ENCODE measurements around the gene CRIP3. TPM values are rescaled to one million over a fixed set of nuclear protein-coding genes. Genes with fewer than 3 reads are reported as not detected.
"Not testable (repeated sequence)": the region's sequence is repeated elsewhere in the genome, so short reads cannot be mapped to it uniquely, and the experiment has no call there.

CRIP3 gene
- total and polyA plus RNA-seq, 9 donors = 0.80 to 2.6 (median 1.7) TPM

- Histone ChIP-seq H3K9me3 (no peaks in the 10 kb centered on the region), H3K27ac (no peak overlapping the region), H3K4me1 (ENCODE audit: insufficient read depth) (no peaks in the 10 kb centered on the region), H3K27me3 (no peaks in the 10 kb centered on the region), H3K36me3 (no peaks in the 10 kb centered on the region), H3K4me3 (no peak overlapping the region)
- 78 to 82% (median 82%) methylated on average over 3 of the region's 3 CpGs for WGBS, 3 donors
- DNase-seq = no peak
- TF ChIP-seq POLR2A (IDR thresholded peaks at IDR 0.05) = no peak
- TF ChIP-seq, protein P1, sequence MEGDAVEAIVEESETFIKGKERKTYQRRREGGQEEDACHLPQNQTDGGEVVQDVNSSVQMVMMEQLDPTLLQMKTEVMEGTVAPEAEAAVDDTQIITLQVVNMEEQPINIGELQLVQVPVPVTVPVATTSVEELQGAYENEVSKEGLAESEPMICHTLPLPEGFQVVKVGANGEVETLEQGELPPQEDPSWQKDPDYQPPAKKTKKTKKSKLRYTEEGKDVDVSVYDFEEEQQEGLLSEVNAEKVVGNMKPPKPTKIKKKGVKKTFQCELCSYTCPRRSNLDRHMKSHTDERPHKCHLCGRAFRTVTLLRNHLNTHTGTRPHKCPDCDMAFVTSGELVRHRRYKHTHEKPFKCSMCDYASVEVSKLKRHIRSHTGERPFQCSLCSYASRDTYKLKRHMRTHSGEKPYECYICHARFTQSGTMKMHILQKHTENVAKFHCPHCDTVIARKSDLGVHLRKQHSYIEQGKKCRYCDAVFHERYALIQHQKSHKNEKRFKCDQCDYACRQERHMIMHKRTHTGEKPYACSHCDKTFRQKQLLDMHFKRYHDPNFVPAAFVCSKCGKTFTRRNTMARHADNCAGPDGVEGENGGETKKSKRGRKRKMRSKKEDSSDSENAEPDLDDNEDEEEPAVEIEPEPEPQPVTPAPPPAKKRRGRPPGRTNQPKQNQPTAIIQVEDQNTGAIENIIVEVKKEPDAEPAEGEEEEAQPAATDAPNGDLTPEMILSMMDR (IDR thresholded peaks at IDR 0.05) = no peak
- no peak for TF ChIP-seq EP300 (IDR thresholded peaks at IDR 0.05)
- intact Hi-C loops (cut with DNase I) = no loop called here
Measured at GRCh38 chr6:43347021-43347420, 38.4 kb upstream of the CRIP3 start.

- intact Hi-C loops (cut with DNase I); H3K4me1 ChIP-seq (ENCODE audit: insufficient read depth); H3K27me3 ChIP-seq; DNase-seq; H3K27ac ChIP-seq; H3K36me3 ChIP-seq; H3K9me3 ChIP-seq; H3K4me3 ChIP-seq: not testable (repeated sequence)
- WGBS, 3 donors = 96 to 97% (median 97%) methylated on average over 11 of the region's 11 CpGs
Measured at GRCh38 chr6:43346243-43346642, 37.6 kb upstream of the CRIP3 start.

DNA sequence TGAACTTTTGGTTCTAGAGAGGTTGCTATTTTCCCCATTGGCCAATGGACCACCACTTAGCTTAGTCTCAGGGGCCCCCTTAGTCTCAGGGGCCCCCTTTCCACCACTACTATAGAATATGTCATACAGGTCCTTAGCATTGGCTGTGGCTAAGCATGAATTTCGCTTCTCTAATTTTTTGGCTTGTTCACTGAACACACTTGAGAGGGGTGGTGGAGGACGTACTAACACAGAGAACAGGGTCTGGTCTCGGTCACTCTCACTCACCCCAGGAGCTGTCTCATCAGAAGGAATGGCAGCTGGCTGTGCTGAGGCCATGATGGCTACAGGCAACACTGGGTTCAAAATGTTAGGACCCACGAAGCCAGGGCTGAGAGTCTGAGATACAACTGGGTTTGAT is 30.5 kb upstream of the CRIP3 start:
- no peaks in the 10 kb centered on the region for H3K4me1 ChIP-seq (ENCODE audit: insufficient read depth)
- intact Hi-C loops (cut with DNase I) = loop anchor here in 1 of 4 donors (10.0 kb wide), 1 partner anchor 84 kb away; no protein-coding TSS in a partner anchor
- no peak overlapping the region for H3K4me3 ChIP-seq
- WGBS, 3 donors = 89 to 97% (median 96%) methylated on average over 4 of the region's 4 CpGs
- H3K9me3 ChIP-seq = no peaks in the 10 kb centered on the region
- H3K36me3 ChIP-seq = no peaks in the 10 kb centered on the region
- H3K27ac ChIP-seq = no peak overlapping the region
- no peak for DNase-seq
- TF ChIP-seq POLR2A (IDR thresholded peaks at IDR 0.05) (no peak), EP300 (IDR thresholded peaks at IDR 0.05) (no peak)
- TF ChIP-seq, protein P1 (IDR thresholded peaks at IDR 0.05) = no peak
- H3K27me3 ChIP-seq = no peaks in the 10 kb centered on the region

GRCh38 chr6:43338243-43338642 is 29.6 kb upstream of the CRIP3 start:
- no peaks in the 10 kb centered on the region for H3K4me1 ChIP-seq (ENCODE audit: insufficient read depth)
- H3K36me3 ChIP-seq = no peaks in the 10 kb centered on the region
- intact Hi-C loops (cut with DNase I) = loop anchor here in 1 of 4 donors (10.0 kb wide), 1 partner anchor 83 kb away; no protein-coding TSS in a partner anchor
- no peak overlapping the region for H3K27ac ChIP-seq
- H3K9me3 ChIP-seq = no peaks in the 10 kb centered on the region
- DNase-seq = no peak
- no peaks in the 10 kb centered on the region for H3K27me3 ChIP-seq
- TF ChIP-seq EP300 (IDR thresholded peaks at IDR 0.05) = no peak
- no peak for TF ChIP-seq POLR2A (IDR thresholded peaks at IDR 0.05)
- TF ChIP-seq, protein P1 (IDR thresholded peaks at IDR 0.05) = no peak
- no peak overlapping the region for H3K4me3 ChIP-seq

DNA sequence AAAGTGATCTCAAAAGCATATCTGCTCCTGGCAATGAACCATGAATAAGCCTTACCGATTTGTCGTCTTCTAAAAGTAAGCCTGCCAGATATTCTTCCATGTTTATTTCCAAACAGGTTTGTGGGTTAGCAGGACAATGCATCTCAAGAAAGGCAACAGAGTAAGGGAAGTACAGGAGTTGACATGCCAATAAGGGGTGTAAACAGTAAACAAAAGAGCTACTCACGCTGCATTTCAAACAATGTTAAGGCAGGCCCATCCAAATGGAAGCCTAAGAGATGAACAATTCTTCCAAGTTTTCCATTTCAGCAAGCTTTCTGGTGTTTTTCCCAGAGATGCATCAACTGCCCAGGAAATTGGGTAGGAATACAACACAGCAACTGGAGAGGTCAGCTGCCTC is 27.8 kb upstream of the CRIP3 start:
- Histone ChIP-seq H3K36me3 (no peaks in the 10 kb centered on the region), H3K27me3 (no peaks in the 10 kb centered on the region), H3K9me3 (no peaks in the 10 kb centered on the region), H3K4me3 (no peak overlapping the region), H3K4me1 (ENCODE audit: insufficient read depth) (no peaks in the 10 kb centered on the region), H3K27ac (no peak overlapping the region)
- no peak for DNase-seq
- WGBS, 3 donors = 48 to 56% (median 56%) methylated on average over 3 of the region's 3 CpGs
- intact Hi-C loops (cut with DNase I) = loop anchor here in 1 of 4 donors (10.0 kb wide), 1 partner anchor 82 kb away; no protein-coding TSS in a partner anchor
- TF ChIP-seq EP300 (IDR thresholded peaks at IDR 0.05) (no peak), POLR2A (IDR thresholded peaks at IDR 0.05) (no peak)
- TF ChIP-seq, protein P1 (IDR thresholded peaks at IDR 0.05) = no peak
